ENCODE data around the gene CDKN2D. TPM values are rescaled to one million over a fixed set of nuclear protein-coding genes. Genes with fewer than 3 reads are reported as not detected.

The CDKN2D gene
- total and polyA plus RNA-seq, 9 donors = 2.8 to 7.6 (median 5.6) TPM

DNA sequence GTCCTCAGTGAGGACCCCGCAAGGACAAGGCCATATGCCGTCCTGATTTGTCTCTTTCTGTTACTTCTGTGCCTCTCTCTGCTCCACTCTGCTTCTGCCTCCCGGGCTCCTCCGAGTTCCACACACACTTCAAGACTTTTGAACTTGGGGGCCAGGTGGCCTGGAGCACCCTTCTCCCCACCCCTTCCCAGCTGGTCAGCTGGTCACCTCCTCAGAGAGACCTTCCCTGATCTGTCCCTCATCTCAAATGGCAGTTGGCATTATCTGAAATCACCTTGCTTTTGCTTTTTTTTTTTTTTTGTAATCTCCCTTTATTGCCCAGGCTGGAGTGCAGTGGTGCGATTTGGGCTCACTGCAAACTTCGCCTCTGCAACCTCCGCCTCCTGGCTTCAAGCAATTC lies 49.4 kb downstream of the CDKN2D start:
- H3K27me3 ChIP-seq = peaks cover 4% of the 10 kb centered on the region
- DNase-seq = no peak
- WGBS, 3 donors = 59 to 71% (median 71%) methylated on average over 7 of the region's 7 CpGs

DNA sequence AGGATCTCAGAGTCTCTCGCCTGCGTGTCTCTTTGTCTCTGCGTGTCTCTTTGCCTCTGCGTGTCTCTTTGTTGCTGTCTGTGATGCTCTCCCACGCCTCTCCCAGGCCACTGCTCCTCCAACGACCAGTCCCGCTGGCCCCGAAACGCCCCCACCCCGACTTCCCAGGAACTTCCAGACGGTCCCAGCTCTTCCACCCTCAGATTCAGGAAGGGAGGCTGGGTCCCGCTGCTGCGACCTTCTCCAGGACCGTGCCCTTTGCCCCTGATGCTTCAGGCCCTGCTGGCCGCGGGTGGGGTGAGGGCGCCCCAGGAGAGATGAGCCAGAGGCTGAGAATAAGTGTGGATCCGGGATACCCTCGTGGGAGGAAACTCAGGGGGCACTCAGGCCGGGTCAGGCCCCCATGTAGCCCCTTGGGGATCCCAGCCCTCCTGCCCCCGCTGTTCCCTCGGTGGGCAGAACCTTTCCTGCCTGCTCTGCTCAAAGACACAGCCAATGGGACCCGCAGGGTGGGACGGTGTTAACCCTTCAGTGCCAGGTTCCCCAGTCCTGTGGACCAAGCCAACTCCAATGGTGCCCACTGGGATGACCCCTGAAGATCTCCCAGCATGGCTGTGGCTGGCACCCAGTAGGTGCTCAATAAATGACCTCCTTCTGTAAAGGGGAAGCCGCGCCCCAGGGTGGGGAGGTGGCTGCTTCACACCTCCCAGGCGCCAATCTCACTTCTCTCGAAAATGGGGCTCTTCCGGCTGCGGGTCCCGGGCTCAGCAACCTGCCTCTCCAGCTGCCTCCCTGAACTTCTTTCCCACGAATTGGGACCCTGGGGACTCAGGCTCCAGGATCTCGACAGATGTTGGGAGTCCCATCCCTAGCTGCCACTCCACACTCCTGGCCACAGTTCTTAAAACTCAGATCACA lies 50.1 kb downstream of the CDKN2D start:
- DNase-seq = no peak
- Histone ChIP-seq H3K27me3 (peaks cover 4% of the 10 kb centered on the region), H3K36me3 (no peaks in the 10 kb centered on the region), H3K4me3 (no peak overlapping the region), H3K4me1 (ENCODE audit: insufficient read depth) (peaks cover 3% of the 10 kb centered on the region), H3K9me3 (no peaks in the 10 kb centered on the region), H3K27ac (no peak overlapping the region)
- intact Hi-C loops (cut with DNase I) = no loop called here
- 11 to 19% (median 13%) methylated on average over 33 of the region's 33 CpGs for WGBS, 3 donors
- TF ChIP-seq EP300 (IDR thresholded peaks at IDR 0.05) (no peak), POLR2A (IDR thresholded peaks at IDR 0.05) (no peak)
- TF ChIP-seq, protein P1, sequence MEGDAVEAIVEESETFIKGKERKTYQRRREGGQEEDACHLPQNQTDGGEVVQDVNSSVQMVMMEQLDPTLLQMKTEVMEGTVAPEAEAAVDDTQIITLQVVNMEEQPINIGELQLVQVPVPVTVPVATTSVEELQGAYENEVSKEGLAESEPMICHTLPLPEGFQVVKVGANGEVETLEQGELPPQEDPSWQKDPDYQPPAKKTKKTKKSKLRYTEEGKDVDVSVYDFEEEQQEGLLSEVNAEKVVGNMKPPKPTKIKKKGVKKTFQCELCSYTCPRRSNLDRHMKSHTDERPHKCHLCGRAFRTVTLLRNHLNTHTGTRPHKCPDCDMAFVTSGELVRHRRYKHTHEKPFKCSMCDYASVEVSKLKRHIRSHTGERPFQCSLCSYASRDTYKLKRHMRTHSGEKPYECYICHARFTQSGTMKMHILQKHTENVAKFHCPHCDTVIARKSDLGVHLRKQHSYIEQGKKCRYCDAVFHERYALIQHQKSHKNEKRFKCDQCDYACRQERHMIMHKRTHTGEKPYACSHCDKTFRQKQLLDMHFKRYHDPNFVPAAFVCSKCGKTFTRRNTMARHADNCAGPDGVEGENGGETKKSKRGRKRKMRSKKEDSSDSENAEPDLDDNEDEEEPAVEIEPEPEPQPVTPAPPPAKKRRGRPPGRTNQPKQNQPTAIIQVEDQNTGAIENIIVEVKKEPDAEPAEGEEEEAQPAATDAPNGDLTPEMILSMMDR (IDR thresholded peaks at IDR 0.05) = no peak

More for the DNA sequence above, 49.4 kb downstream of the CDKN2D start:
- TF ChIP-seq EP300 (IDR thresholded peaks at IDR 0.05) (no peak), POLR2A (IDR thresholded peaks at IDR 0.05) (no peak)
- TF ChIP-seq, protein P1 (IDR thresholded peaks at IDR 0.05) = no peak
- no peaks in the 10 kb centered on the region for H3K36me3 ChIP-seq
- no peaks in the 10 kb centered on the region for H3K9me3 ChIP-seq
- no peak overlapping the region for H3K4me3 ChIP-seq
- intact Hi-C loops (cut with DNase I) = no loop called here
- peaks cover 3% of the 10 kb centered on the region for H3K4me1 ChIP-seq (ENCODE audit: insufficient read depth)
- H3K27ac ChIP-seq = no peak overlapping the region

DNA sequence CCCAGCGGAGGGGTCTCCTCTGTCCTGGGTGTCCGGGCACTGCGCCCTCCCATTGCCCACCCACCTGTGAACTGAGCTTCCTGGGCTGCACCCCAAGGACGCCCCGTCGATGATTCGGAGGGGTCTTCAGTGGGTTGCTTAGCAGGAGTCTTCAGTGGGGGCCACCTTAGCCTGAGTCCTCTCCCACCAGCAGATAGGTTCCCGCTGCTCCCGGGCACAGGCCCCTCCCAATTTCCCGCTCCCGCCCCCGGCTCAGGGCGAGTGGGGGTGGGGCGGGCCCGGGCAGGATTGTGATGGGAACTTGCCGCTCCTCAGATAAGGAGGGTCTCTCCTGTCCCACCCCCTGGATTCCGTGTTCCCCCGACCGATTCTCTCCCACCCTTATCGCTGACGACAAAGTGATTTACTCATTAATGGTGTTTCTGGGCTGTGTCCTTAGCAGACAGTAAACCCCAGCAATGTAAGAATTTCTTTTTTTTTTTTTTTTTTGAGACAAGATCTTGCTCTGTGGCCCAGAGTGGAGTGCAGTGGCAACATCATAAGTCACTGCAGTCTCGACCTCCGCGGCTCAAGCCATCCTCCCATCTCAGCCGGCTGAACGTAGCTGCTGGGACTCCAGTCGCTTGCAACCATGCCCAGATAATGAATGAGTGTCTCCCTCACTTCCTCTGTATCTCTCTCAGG lies 50.9 kb downstream of the CDKN2D start:
- 0 to 1% (median 1%) methylated on average over 26 to 27 of the region's 27 CpGs for WGBS, 3 donors
- Histone ChIP-seq H3K4me3 (no peak overlapping the region), H3K27me3 (peaks cover 4% of the 10 kb centered on the region), H3K9me3 (no peaks in the 10 kb centered on the region), H3K27ac (no peak overlapping the region), H3K36me3 (no peaks in the 10 kb centered on the region), H3K4me1 (ENCODE audit: insufficient read depth) (peaks cover 3% of the 10 kb centered on the region)
- no peak for DNase-seq
- TF ChIP-seq POLR2A (IDR thresholded peaks at IDR 0.05) = no peak
- TF ChIP-seq EP300 (IDR thresholded peaks at IDR 0.05) = no peak
- TF ChIP-seq, protein P1 (IDR thresholded peaks at IDR 0.05) = no peak
- intact Hi-C loops (cut with DNase I) = no loop called here

DNA sequence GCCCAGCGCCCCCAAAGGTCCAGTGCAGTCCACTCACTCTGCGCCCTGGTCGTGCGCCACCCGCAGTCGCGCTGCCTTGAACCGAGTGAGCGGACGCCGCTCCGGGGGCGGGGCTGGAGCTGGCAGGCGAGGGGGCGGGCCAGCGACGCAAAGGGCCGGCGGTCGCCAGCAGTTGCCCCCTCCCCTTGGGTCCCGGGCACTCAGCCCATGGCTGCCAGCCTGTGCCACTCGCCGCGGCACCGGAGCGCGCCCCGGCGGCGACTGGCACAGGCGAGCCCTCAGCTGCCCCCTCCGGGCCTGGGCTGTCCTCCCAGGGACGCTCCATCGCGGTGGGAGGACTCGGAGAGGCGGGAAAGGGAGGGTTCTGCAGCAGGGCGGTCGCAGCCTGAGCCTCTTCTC lies 51.4 kb downstream of the CDKN2D start, which contains the start of gene S1PR5:
Gene S1PR5, minus strand, starts transcription at position 87 of the 399 bp plus-strand sequence. CDS start 2,436 bp downstream, outside the sequence.
- 0 to 2% (median 1%) methylated on average over 18 to 39 of the region's 39 CpGs for WGBS, 3 donors
- Histone ChIP-seq H3K9me3 (no peaks in the 10 kb centered on the region), H3K36me3 (no peaks in the 10 kb centered on the region), H3K4me3 (no peak within 1 kb of the TSS), H3K27ac (no peak within 1 kb of the TSS), H3K27me3 (peaks cover 4% of the 10 kb centered on the region), H3K4me1 (ENCODE audit: insufficient read depth) (peaks cover 3% of the 10 kb centered on the region)
- no peak for DNase-seq
- intact Hi-C loops (cut with DNase I) = no loop called here
- TF ChIP-seq POLR2A (IDR thresholded peaks at IDR 0.05) (no peak), EP300 (IDR thresholded peaks at IDR 0.05) (no peak)
- TF ChIP-seq, protein P1 (IDR thresholded peaks at IDR 0.05) = no peak
